ENCODE results near the gene TAS2R41. TPM values are rescaled to one million over a fixed set of nuclear protein-coding genes. Genes with fewer than 3 reads are reported as not detected.

Gene TAS2R41
- total RNA-seq, 1 donor, result not detected

GRCh38 chr7:143455491-143455890 lies 22.2 kb upstream of the TAS2R41 start:
- TF ChIP-seq, protein P1, sequence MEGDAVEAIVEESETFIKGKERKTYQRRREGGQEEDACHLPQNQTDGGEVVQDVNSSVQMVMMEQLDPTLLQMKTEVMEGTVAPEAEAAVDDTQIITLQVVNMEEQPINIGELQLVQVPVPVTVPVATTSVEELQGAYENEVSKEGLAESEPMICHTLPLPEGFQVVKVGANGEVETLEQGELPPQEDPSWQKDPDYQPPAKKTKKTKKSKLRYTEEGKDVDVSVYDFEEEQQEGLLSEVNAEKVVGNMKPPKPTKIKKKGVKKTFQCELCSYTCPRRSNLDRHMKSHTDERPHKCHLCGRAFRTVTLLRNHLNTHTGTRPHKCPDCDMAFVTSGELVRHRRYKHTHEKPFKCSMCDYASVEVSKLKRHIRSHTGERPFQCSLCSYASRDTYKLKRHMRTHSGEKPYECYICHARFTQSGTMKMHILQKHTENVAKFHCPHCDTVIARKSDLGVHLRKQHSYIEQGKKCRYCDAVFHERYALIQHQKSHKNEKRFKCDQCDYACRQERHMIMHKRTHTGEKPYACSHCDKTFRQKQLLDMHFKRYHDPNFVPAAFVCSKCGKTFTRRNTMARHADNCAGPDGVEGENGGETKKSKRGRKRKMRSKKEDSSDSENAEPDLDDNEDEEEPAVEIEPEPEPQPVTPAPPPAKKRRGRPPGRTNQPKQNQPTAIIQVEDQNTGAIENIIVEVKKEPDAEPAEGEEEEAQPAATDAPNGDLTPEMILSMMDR (IDR thresholded peaks at IDR 0.05; ENCODE audit: insufficient read depth, low read depth, low read length), result no peak

DNA sequence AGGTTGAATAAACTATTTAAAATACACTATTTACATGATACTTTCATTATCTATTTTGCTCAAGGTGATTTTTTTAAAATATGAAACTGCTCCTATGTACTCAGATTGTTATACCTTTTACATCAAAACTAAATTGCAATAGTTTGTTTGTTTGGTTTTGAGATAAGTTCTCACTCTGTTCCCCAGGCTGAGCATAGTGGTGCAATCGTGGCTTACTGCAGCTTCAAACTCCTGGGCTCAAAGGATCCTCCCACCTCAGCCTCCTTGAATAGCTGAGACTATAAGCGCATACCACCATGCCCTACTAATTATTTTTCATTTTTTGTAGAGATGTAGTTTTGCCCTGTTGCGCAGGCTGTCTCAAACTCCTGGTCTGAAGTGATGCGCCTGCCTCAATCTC lies 21.7 kb upstream of the TAS2R41 start:
- TF ChIP-seq, protein P1 (IDR thresholded peaks at IDR 0.05; ENCODE audit: insufficient read depth, low read depth, low read length), result no peak
- H3K4me3 ChIP-seq (ENCODE audit: low read depth, low read length), result no peak overlapping the region
- DNase-seq (ENCODE audit: low read depth), result no peak

More at GRCh38 chr7:143455491-143455890, 22.2 kb upstream of the TAS2R41 start:
- DNase-seq (ENCODE audit: low read depth), result no peak
- H3K4me3 ChIP-seq (ENCODE audit: low read depth, low read length), result no peak overlapping the region

DNA sequence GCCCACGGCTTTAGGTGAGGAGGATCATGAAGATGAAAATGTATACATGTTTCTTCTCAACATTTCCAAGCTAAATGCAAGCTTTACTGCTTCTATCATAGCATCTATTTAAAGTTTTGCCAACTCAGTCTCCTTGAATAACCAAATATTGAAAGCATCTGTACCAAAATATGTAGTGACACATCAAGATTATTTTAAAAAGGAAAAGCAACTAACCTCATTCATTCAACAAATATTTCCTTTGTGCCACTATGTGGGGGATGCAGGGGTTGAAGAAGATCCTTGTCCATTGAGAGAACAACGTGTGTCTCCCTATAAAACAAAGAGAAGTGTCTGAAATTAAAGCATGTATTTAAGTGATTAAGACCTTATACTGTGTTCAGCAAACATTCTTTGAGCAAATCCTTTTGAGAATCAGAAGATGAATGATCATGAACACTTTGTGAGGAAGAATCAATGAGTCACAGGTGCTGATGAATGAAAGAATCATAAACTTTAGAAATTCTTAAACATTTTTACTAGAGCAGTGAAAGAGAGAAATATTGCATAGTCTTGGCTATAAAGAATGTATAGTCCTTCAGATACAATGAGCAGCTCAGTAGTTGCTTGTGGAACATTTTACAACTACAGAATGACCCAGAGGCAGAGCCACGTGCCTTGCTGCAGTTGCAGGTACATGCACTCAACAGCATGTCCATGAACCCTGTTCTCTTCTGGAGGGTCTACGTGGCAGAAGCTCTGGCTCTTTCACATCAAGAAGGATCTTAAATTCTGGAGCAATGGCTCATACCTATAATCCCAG lies 20.5 kb upstream of the TAS2R41 start:
- TF ChIP-seq, protein P1 (IDR thresholded peaks at IDR 0.05; ENCODE audit: insufficient read depth, low read depth, low read length), result no peak
- H3K4me3 ChIP-seq (ENCODE audit: low read depth, low read length), result no peak overlapping the region
- no peak for DNase-seq (ENCODE audit: low read depth)

- DNase-seq (ENCODE audit: low read depth), result no peak
- TF ChIP-seq, protein P1 (IDR thresholded peaks at IDR 0.05; ENCODE audit: insufficient read depth, low read depth, low read length), result no peak
- H3K4me3 ChIP-seq (ENCODE audit: low read depth, low read length), result no peak overlapping the region
These were observed 19.4 kb upstream of the TAS2R41 start for GRCh38 chr7:143458263-143458662.

DNA sequence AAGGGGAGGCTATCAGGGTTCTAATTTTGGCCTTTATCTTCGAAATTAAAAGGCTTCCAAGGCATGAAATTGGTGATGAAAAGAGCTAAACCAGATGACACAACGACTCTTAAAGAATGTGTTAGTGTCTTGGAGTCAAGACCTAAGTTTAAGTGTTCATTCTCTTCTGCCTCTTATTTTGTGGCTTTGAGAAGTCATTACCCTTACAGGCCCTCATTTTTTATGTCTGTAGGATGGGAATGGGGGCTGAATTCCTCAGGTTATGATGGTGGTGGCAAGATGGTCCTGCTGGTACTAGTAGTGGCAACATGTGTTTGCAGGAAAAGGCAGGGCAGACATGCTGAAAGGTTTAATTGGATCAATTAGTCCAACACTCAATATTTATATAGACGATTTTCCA lies 19.0 kb upstream of the TAS2R41 start:
- no peak overlapping the region for H3K4me3 ChIP-seq (ENCODE audit: low read depth, low read length)
- TF ChIP-seq, protein P1 (IDR thresholded peaks at IDR 0.05; ENCODE audit: insufficient read depth, low read depth, low read length), result no peak
- no peak for DNase-seq (ENCODE audit: low read depth)

DNA sequence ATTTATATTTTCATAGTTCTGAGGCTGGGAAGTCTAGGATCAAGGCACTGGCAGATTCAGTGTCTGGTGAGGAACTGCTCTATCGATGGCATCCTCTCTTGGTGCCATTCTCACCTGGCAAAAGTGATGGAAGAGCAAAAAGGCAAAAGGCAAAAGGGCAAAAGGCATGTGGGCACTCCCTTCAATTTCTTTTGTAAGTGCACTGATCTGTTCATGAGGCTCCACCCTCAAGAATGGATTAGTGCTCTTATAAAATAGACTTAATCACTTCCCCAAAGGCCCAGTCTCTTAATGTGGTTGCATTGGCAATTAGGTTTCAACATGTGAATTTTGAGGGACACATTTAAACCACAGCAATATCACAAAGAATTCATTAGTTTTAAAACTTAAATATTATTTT lies 18.3 kb upstream of the TAS2R41 start:
- H3K4me3 ChIP-seq (ENCODE audit: low read depth, low read length), result no peak overlapping the region
- no peak for DNase-seq (ENCODE audit: low read depth)
- TF ChIP-seq, protein P1 (IDR thresholded peaks at IDR 0.05; ENCODE audit: insufficient read depth, low read depth, low read length), result no peak
